ENCODE measurements around the gene KIF5B.
"Not testable (repeated sequence)": the region's sequence is repeated elsewhere in the genome, so short reads cannot be mapped to it uniquely, and the experiment has no call there.

The KIF5B gene

GRCh38 chr10:32056136-32057035, at the start of gene KIF5B:
Gene KIF5B (minus strand): TSS chr10:32056425. CDS start chr10:32055973, 452 bp downstream.
- H3K27me3 ChIP-seq (ENCODE audit: control insufficient read depth in 2 of 2, insufficient read depth in 2 of 2, low read length in 2 of 2), result no peaks in the 10 kb centered on the region
- peak within 1 kb of the TSS; percentile 87 to 95 for H3K4me3 ChIP-seq (ENCODE audit: low read length in 2 of 2)
- H3K27ac ChIP-seq (ENCODE audit: low read depth in 2 of 2, low read length in 2 of 2), result peak within 1 kb of the TSS; percentile 96 to 98
- no peaks in the 10 kb centered on the region for H3K36me3 ChIP-seq (ENCODE audit: control insufficient read depth in 2 of 2, insufficient read depth in 2 of 2, low read length in 2 of 2)
- H3K4me1 ChIP-seq (ENCODE audit: control insufficient read depth in 2 of 2, insufficient read depth in 2 of 2, low read length in 2 of 2), result peaks cover 11 to 20% of the 10 kb centered on the region in 2 donors
- H3K9ac ChIP-seq (ENCODE audit: low read depth in 1 of 2, low read length in 2 of 2), result peak within 1 kb of the TSS; percentile 93 to 96
- no peaks in the 10 kb centered on the region for H3K9me3 ChIP-seq (ENCODE audit: control insufficient read depth in 2 of 2, low read length in 2 of 2)

GRCh38 chr10:32105782-32106382, 49.7 kb upstream of the KIF5B start:
- no peak overlapping the region for H3K9ac ChIP-seq (ENCODE audit: low read depth in 1 of 2, low read length in 2 of 2)
- no peaks in the 10 kb centered on the region for H3K36me3 ChIP-seq (ENCODE audit: control insufficient read depth in 2 of 2, insufficient read depth in 2 of 2, low read length in 2 of 2)
- peak overlapping the region; percentile 59 to 75 for H3K27ac ChIP-seq (ENCODE audit: low read depth in 2 of 2, low read length in 2 of 2)
- H3K9me3 ChIP-seq (ENCODE audit: control insufficient read depth in 2 of 2, low read length in 2 of 2), result no peaks in the 10 kb centered on the region
- H3K4me3 ChIP-seq (ENCODE audit: low read length in 2 of 2), result no peak overlapping the region
- H3K27me3 ChIP-seq (ENCODE audit: control insufficient read depth in 2 of 2, insufficient read depth in 2 of 2, low read length in 2 of 2), result no peaks in the 10 kb centered on the region
- H3K4me1 ChIP-seq (ENCODE audit: control insufficient read depth in 2 of 2, insufficient read depth in 2 of 2, low read length in 2 of 2), result peaks cover 4 to 19% of the 10 kb centered on the region in 2 donors

- H3K27ac ChIP-seq (ENCODE audit: low read depth in 2 of 2, low read length in 2 of 2), result peak overlapping the region; percentile 32 to 75
Observed at GRCh38 chr10:32104622-32105509, 48.6 kb upstream of the KIF5B start.

GRCh38 chr10:32104181-32104580, 48.0 kb upstream of the KIF5B start:
- Histone ChIP-seq H3K9me3 (ENCODE audit: control insufficient read depth in 2 of 2, low read length in 2 of 2) (no peaks in the 10 kb centered on the region), H3K4me1 (ENCODE audit: control insufficient read depth in 2 of 2, insufficient read depth in 2 of 2, low read length in 2 of 2) (peaks cover 4 to 19% of the 10 kb centered on the region in 2 donors), H3K36me3 (ENCODE audit: control insufficient read depth in 2 of 2, insufficient read depth in 2 of 2, low read length in 2 of 2) (no peaks in the 10 kb centered on the region), H3K9ac (ENCODE audit: low read depth in 1 of 2, low read length in 2 of 2) (no peak overlapping the region), H3K4me3 (ENCODE audit: low read length in 2 of 2) (no peak overlapping the region), H3K27ac (ENCODE audit: low read depth in 2 of 2, low read length in 2 of 2) (peak overlapping the region in 1 of 2 donors; percentile 41), H3K27me3 (ENCODE audit: control insufficient read depth in 2 of 2, insufficient read depth in 2 of 2, low read length in 2 of 2) (no peaks in the 10 kb centered on the region)

More at GRCh38 chr10:32104622-32105509, 48.6 kb upstream of the KIF5B start:
- no peak overlapping the region for H3K4me3 ChIP-seq (ENCODE audit: low read length in 2 of 2)
- no peaks in the 10 kb centered on the region for H3K36me3 ChIP-seq (ENCODE audit: control insufficient read depth in 2 of 2, insufficient read depth in 2 of 2, low read length in 2 of 2)
- no peaks in the 10 kb centered on the region for H3K9me3 ChIP-seq (ENCODE audit: control insufficient read depth in 2 of 2, low read length in 2 of 2)
- peaks cover 4 to 19% of the 10 kb centered on the region in 2 donors for H3K4me1 ChIP-seq (ENCODE audit: control insufficient read depth in 2 of 2, insufficient read depth in 2 of 2, low read length in 2 of 2)
- H3K9ac ChIP-seq (ENCODE audit: low read depth in 1 of 2, low read length in 2 of 2), result no peak overlapping the region
- H3K27me3 ChIP-seq (ENCODE audit: control insufficient read depth in 2 of 2, insufficient read depth in 2 of 2, low read length in 2 of 2), result no peaks in the 10 kb centered on the region

GRCh38 chr10:32103721-32104120, 47.5 kb upstream of the KIF5B start:
- Histone ChIP-seq H3K27me3 (ENCODE audit: control insufficient read depth in 2 of 2, insufficient read depth in 2 of 2, low read length in 2 of 2) (no peaks in the 10 kb centered on the region), H3K27ac (ENCODE audit: low read depth in 2 of 2, low read length in 2 of 2) (no peak overlapping the region)

GRCh38 chr10:32098566-32099259, 42.5 kb upstream of the KIF5B start:
- H3K9ac ChIP-seq (ENCODE audit: low read depth in 1 of 2, low read length in 2 of 2); H3K27ac ChIP-seq (ENCODE audit: low read depth in 2 of 2, low read length in 2 of 2); H3K4me3 ChIP-seq (ENCODE audit: low read length in 2 of 2); H3K9me3 ChIP-seq (ENCODE audit: control insufficient read depth in 2 of 2, low read length in 2 of 2); H3K4me1 ChIP-seq (ENCODE audit: control insufficient read depth in 2 of 2, insufficient read depth in 2 of 2, low read length in 2 of 2); H3K27me3 ChIP-seq (ENCODE audit: control insufficient read depth in 2 of 2, insufficient read depth in 2 of 2, low read length in 2 of 2); H3K36me3 ChIP-seq (ENCODE audit: control insufficient read depth in 2 of 2, insufficient read depth in 2 of 2, low read length in 2 of 2): not testable (repeated sequence)

More at GRCh38 chr10:32103721-32104120, 47.5 kb upstream of the KIF5B start:
- Histone ChIP-seq H3K9ac (ENCODE audit: low read depth in 1 of 2, low read length in 2 of 2) (no peak overlapping the region), H3K4me3 (ENCODE audit: low read length in 2 of 2) (no peak overlapping the region), H3K9me3 (ENCODE audit: control insufficient read depth in 2 of 2, low read length in 2 of 2) (no peaks in the 10 kb centered on the region), H3K4me1 (ENCODE audit: control insufficient read depth in 2 of 2, insufficient read depth in 2 of 2, low read length in 2 of 2) (peaks cover 4 to 19% of the 10 kb centered on the region in 2 donors), H3K36me3 (ENCODE audit: control insufficient read depth in 2 of 2, insufficient read depth in 2 of 2, low read length in 2 of 2) (no peaks in the 10 kb centered on the region)

GRCh38 chr10:32095116-32095733, 39.0 kb upstream of the KIF5B start:
- Histone ChIP-seq H3K4me1 (ENCODE audit: control insufficient read depth in 2 of 2, insufficient read depth in 2 of 2, low read length in 2 of 2) (peaks cover 2 to 7% of the 10 kb centered on the region in 2 donors), H3K9ac (ENCODE audit: low read depth in 1 of 2, low read length in 2 of 2) (no peak overlapping the region), H3K4me3 (ENCODE audit: low read length in 2 of 2) (no peak overlapping the region), H3K36me3 (ENCODE audit: control insufficient read depth in 2 of 2, insufficient read depth in 2 of 2, low read length in 2 of 2) (no peaks in the 10 kb centered on the region), H3K27ac (ENCODE audit: low read depth in 2 of 2, low read length in 2 of 2) (no peak overlapping the region), H3K27me3 (ENCODE audit: control insufficient read depth in 2 of 2, insufficient read depth in 2 of 2, low read length in 2 of 2) (no peaks in the 10 kb centered on the region), H3K9me3 (ENCODE audit: control insufficient read depth in 2 of 2, low read length in 2 of 2) (peaks cover 0 to 3% of the 10 kb centered on the region in 2 donors)

GRCh38 chr10:32093650-32094049, 37.4 kb upstream of the KIF5B start:
- no peak overlapping the region for H3K4me3 ChIP-seq (ENCODE audit: low read length in 2 of 2)
- no peaks in the 10 kb centered on the region for H3K27me3 ChIP-seq (ENCODE audit: control insufficient read depth in 2 of 2, insufficient read depth in 2 of 2, low read length in 2 of 2)
- no peak overlapping the region for H3K9ac ChIP-seq (ENCODE audit: low read depth in 1 of 2, low read length in 2 of 2)
- peaks cover 0 to 3% of the 10 kb centered on the region in 2 donors for H3K9me3 ChIP-seq (ENCODE audit: control insufficient read depth in 2 of 2, low read length in 2 of 2)
- H3K27ac ChIP-seq (ENCODE audit: low read depth in 2 of 2, low read length in 2 of 2), result no peak overlapping the region
- H3K36me3 ChIP-seq (ENCODE audit: control insufficient read depth in 2 of 2, insufficient read depth in 2 of 2, low read length in 2 of 2), result no peaks in the 10 kb centered on the region
- H3K4me1 ChIP-seq (ENCODE audit: control insufficient read depth in 2 of 2, insufficient read depth in 2 of 2, low read length in 2 of 2), result peaks cover 2 to 7% of the 10 kb centered on the region in 2 donors

- Histone ChIP-seq H3K27ac (ENCODE audit: low read depth in 2 of 2, low read length in 2 of 2) (no peak overlapping the region), H3K9ac (ENCODE audit: low read depth in 1 of 2, low read length in 2 of 2) (no peak overlapping the region), H3K27me3 (ENCODE audit: control insufficient read depth in 2 of 2, insufficient read depth in 2 of 2, low read length in 2 of 2) (no peaks in the 10 kb centered on the region), H3K36me3 (ENCODE audit: control insufficient read depth in 2 of 2, insufficient read depth in 2 of 2, low read length in 2 of 2) (no peaks in the 10 kb centered on the region), H3K9me3 (ENCODE audit: control insufficient read depth in 2 of 2, low read length in 2 of 2) (no peaks in the 10 kb centered on the region), H3K4me1 (ENCODE audit: control insufficient read depth in 2 of 2, insufficient read depth in 2 of 2, low read length in 2 of 2) (peaks cover 2 to 7% of the 10 kb centered on the region in 2 donors), H3K4me3 (ENCODE audit: low read length in 2 of 2) (no peak overlapping the region)
Observed at GRCh38 chr10:32091046-32091445, 34.8 kb upstream of the KIF5B start.
